Testis (tissue), 3 donors: Measurements from ENCODE around the gene WDR91. TPM values are rescaled to one million over a fixed set of nuclear protein-coding genes. Genes with fewer than 3 reads are reported as not detected.

Experiments used
- DNase-seq: peaks from one replicate; pipeline ENCODE4 v3.0.0-alpha.2; 2019
- H3K27ac ChIP-seq, 2 donors: fragments of 200-600 bp; sonication (generic); one replicate each; pipeline ENCODE4 v1.5.1; 2019
- H3K27me3 ChIP-seq: fragments of 200-600 bp; sonication (generic); one replicate; pipeline ENCODE4 v1.5.1; 2019
- H3K36me3 ChIP-seq: fragments of 200-600 bp; sonication (generic); one replicate; pipeline ENCODE4 v1.5.1; 2017; ENCODE audit warnings: low read depth; ENCODE audit errors: missing control alignments
- H3K4me1 ChIP-seq: fragments of 200-600 bp; sonication (generic); one replicate; pipeline ENCODE4 v1.5.1; 2019
- H3K4me3 ChIP-seq, 2 donors: fragments of 200-600 bp; sonication (generic); one replicate each; pipeline ENCODE4 v1.5.1; 2017 to 2019
- H3K9me3 ChIP-seq: fragments of 200-600 bp; sonication (generic); one replicate; pipeline ENCODE4 v1.5.1; 2017
- POLR2A ChIP-seq: fragments of 450-650 bp; IDR thresholded peaks from one replicate; pipeline ENCODE4 v1.6.1; 2017; ENCODE audit warnings: antibody characterized with exemption, mild to moderate bottlenecking, moderate library complexity
- WGBS, 2 donors: methylation state at CpG; one replicate each; pipeline ENCODE4 v1.1.5; 2018; 5-methylcytosine and 5-hydroxymethylcytosine counted together
- intact Hi-C: fragments of 100-400 bp; cut with DNase I; formaldehyde crosslinking; loops from one replicate; pipeline ENCODE4 v1.15.1; 2023; ENCODE audit warnings: low total_unique reads
- polyA plus RNA-seq: library from polyadenylated mRNA; stranded (reverse); fragments of 350-450 nt; fragmentation: Illumina TruSeq; extraction: RNeasy Lipid Tissue Mini Kit (QIAGEN cat#74804); gene quantifications from one replicate; pipeline ENCODE4 v1.2.3, GENCODE V29; 2014; ENCODE audit warnings: low read depth, low replicate concordance; ENCODE audit not compliant: insufficient read depth
- total RNA-seq, 2 donors: library from RNA; depleted of rRNA; stranded (reverse); fragments of >200 nt; gene quantifications; one replicate each; pipeline ENCODE4 v1.2.3, GENCODE V29; 2016
- TF ChIP-seq, protein P1 (sequence below), 3 experiments: fragments of 450-650 bp in 2 of 3; fragments of 200-600 bp in 1 of 3; sonication (generic) in 1 of 3; IDR thresholded peaks; one replicate each; pipeline ENCODE4 v1.5.1; 2016 to 2019; ENCODE audit warnings: antibody characterized with exemption in 3 of 3, mild to moderate bottlenecking in 2 of 3, moderate library complexity in 1 of 3

WDR91 gene
- total and polyA plus RNA-seq, 3 donors from 2014 or later = 23.8 to 46.6 (median 29.5) TPM

DNA sequence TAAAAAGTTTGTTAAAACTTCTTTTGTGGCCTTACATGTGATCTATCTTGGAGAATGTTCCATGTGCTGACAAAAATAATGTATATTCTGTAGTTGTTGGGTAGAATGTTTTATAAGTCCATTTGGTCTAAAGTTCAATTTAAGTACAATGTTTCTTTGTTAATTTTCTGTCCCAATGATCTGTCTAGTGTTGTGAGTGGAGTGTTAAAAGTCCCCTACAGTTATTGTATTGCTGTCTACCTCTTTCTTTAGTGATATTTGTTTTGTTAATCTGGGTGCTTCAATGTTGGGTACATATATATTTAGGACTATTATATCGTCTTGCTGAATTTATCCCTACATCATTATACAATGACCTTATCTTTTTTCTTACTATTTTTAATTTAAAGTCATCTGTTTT, 56.6 kb downstream of the WDR91 start:
- Histone ChIP-seq H3K36me3 (no peaks in the 10 kb centered on the region), H3K9me3 (no peaks in the 10 kb centered on the region), H3K4me3 (no peak overlapping the region), H3K4me1 (no peaks in the 10 kb centered on the region), H3K27ac (no peak overlapping the region), H3K27me3 (no peaks in the 10 kb centered on the region)
- 90 to 94% methylated on average over 1 of the region's 1 CpG for WGBS, 2 donors
- intact Hi-C loops = no loop called here
- no peak for DNase-seq
- TF ChIP-seq, protein P1, sequence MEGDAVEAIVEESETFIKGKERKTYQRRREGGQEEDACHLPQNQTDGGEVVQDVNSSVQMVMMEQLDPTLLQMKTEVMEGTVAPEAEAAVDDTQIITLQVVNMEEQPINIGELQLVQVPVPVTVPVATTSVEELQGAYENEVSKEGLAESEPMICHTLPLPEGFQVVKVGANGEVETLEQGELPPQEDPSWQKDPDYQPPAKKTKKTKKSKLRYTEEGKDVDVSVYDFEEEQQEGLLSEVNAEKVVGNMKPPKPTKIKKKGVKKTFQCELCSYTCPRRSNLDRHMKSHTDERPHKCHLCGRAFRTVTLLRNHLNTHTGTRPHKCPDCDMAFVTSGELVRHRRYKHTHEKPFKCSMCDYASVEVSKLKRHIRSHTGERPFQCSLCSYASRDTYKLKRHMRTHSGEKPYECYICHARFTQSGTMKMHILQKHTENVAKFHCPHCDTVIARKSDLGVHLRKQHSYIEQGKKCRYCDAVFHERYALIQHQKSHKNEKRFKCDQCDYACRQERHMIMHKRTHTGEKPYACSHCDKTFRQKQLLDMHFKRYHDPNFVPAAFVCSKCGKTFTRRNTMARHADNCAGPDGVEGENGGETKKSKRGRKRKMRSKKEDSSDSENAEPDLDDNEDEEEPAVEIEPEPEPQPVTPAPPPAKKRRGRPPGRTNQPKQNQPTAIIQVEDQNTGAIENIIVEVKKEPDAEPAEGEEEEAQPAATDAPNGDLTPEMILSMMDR (IDR thresholded peaks at IDR 0.05) = no peak
- no peak for TF ChIP-seq POLR2A

DNA sequence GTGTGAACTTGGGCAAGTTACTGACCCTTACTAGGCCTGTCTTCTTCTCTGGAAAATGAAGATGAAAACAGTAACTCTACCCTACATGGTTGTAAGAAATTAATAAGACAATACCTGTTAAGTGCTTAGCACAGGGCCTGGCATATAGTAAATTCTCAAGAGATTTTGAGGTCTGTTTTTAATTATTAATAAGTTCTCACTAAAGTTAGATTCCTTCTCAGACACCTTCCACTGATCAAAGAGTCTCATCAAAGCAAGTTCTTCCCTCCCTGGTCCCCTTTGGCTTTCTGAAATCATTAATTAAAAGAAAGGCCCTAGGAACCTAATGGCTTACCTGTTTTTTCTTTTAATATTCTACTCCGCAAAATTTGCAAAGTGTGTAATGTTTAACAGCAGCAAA, 58.9 kb downstream of the WDR91 start:
- 100% methylated on average over 1 of the region's 1 CpG for WGBS, 2 donors
- Histone ChIP-seq H3K4me3 (no peak overlapping the region), H3K4me1 (peaks cover 2% of the 10 kb centered on the region), H3K36me3 (no peaks in the 10 kb centered on the region), H3K27me3 (no peaks in the 10 kb centered on the region), H3K9me3 (no peaks in the 10 kb centered on the region), H3K27ac (no peak overlapping the region)
- TF ChIP-seq POLR2A = no peak
- TF ChIP-seq, protein P1 (IDR thresholded peaks at IDR 0.05) = no peak
- no peak for DNase-seq
- intact Hi-C loops = no loop called here

DNA sequence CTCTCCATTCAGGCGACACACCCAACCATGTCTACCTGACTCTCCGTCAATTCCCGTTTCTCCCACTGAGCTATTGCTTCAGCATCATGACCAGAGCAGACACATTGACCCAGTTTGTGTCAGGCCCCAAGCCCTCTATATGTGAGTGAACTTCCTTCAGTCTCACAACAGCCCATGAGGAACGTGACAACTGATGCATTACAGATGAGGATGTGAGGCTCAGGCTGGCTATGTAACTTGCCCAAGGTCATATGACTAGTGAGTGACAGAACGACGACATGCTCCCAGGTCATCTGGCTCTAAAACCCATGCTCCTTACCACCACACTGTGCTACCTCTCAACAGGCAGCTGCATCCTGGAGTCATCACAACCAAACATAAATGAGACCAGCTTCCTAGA, 59.8 kb downstream of the WDR91 start:
- DNase-seq = no peak
- H3K27ac ChIP-seq = no peak overlapping the region
- H3K9me3 ChIP-seq = no peaks in the 10 kb centered on the region
- intact Hi-C loops = no loop called here
- WGBS, 2 donors = 82 to 88% methylated on average over 5 to 6 of the region's 6 CpGs
- H3K4me3 ChIP-seq = no peak overlapping the region
- no peaks in the 10 kb centered on the region for H3K27me3 ChIP-seq
- H3K36me3 ChIP-seq = no peaks in the 10 kb centered on the region
- peaks cover 8% of the 10 kb centered on the region for H3K4me1 ChIP-seq
- TF ChIP-seq, protein P1 (IDR thresholded peaks at IDR 0.05) = no peak
- no peak for TF ChIP-seq POLR2A

DNA sequence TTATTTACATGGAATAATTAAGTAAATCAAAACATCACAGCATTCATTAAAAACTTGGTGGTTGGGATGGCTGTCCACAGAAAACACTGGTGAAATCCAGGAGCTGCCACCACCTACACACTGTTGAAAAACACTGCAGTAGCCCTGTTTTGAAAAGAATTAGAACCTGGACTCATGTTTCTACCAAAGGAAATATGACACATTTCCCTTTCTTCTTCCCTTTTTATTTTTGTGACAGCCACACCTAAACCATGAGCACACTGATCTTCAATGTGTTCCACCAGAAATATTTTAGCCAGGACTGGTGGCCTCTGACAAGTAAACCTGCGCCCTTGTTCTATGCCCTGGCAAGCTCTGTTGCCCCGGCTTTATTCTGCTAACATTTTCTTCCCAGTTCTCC, 60.2 kb downstream of the WDR91 start:
- no peak for DNase-seq
- Histone ChIP-seq H3K9me3 (no peaks in the 10 kb centered on the region), H3K36me3 (no peaks in the 10 kb centered on the region), H3K27ac (peak overlapping the region in 1 of 2 donors; percentile 95), H3K4me3 (no peak overlapping the region), H3K27me3 (no peaks in the 10 kb centered on the region), H3K4me1 (peaks cover 8% of the 10 kb centered on the region)
- no peak for TF ChIP-seq POLR2A
- TF ChIP-seq, protein P1 (IDR thresholded peaks at IDR 0.05) = no peak
- 81 to 90% methylated on average over 2 of the region's 2 CpGs for WGBS, 2 donors
- intact Hi-C loops = no loop called here

DNA sequence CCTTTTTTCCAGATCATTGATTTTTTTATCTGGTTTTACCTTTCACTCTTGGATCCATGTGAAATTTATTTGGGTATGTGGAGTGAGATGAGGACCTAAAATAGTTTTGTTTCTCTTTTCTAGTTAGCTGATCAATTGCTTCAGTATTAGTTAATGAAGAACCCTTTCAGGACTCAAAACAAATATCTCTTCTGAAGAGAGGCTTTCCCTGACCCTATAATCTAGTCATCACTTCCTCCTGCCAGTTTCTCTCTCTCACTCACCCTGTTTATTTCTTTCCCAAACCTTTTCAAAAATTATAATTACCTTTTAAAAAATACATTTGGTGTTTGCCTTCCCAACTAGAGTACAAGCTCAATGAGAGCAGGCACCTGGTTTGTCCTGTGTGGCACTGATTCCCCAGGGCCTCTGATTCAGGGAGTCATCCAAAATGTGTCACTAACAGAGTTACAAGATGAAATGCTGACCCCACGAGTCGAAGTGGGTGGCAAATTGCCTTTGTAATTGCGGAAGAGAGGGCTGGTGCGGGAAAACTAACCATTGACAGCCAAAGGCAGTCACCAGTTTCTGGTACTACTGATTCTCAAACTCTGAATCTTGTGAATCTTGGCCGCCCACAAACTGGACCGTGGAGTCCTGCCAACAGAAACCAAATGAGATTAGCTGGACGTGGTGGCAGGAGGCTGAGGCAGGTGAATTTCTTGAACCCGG, 61.1 kb downstream of the WDR91 start:
- WGBS, 2 donors = 54 to 59% methylated on average over 8 of the region's 8 CpGs
- peak overlapping the region in 1 of 2 donors; percentile 95 for H3K27ac ChIP-seq
- peaks cover 8% of the 10 kb centered on the region for H3K4me1 ChIP-seq
- H3K36me3 ChIP-seq = no peaks in the 10 kb centered on the region
- TF ChIP-seq POLR2A = no peak
- TF ChIP-seq, protein P1 (IDR thresholded peaks at IDR 0.05) = no peak
- DNase-seq = no peak
- no peak overlapping the region for H3K4me3 ChIP-seq
- H3K9me3 ChIP-seq = no peaks in the 10 kb centered on the region
- no peaks in the 10 kb centered on the region for H3K27me3 ChIP-seq
- intact Hi-C loops = no loop called here
